ENCODE data around the gene INTS4.
"Not testable (repeated sequence)": the region's sequence is repeated elsewhere in the genome, so short reads cannot be mapped to it uniquely, and the experiment has no call there.

Gene INTS4

GRCh38 chr11:77966338-77966737 is 28.1 kb downstream of the INTS4 start:
- Histone ChIP-seq H3K4me3 (ENCODE audit: low read length in 2 of 2) (no peak overlapping the region), H3K9me3 (ENCODE audit: control insufficient read depth in 2 of 2, low read length in 2 of 2) (no peaks in the 10 kb centered on the region), H3K27ac (ENCODE audit: low read depth in 2 of 2, low read length in 2 of 2) (no peak overlapping the region), H3K27me3 (ENCODE audit: control insufficient read depth in 2 of 2, insufficient read depth in 2 of 2, low read length in 2 of 2) (no peaks in the 10 kb centered on the region), H3K4me1 (ENCODE audit: control insufficient read depth in 2 of 2, insufficient read depth in 2 of 2, low read length in 2 of 2) (no peaks in the 10 kb centered on the region), H3K36me3 (ENCODE audit: control insufficient read depth in 2 of 2, insufficient read depth in 2 of 2, low read length in 2 of 2) (peaks cover 0 to 5% of the 10 kb centered on the region in 2 donors), H3K9ac (ENCODE audit: low read depth in 1 of 2, low read length in 2 of 2) (no peak overlapping the region)

GRCh38 chr11:77959434-77959833 is 35.0 kb downstream of the INTS4 start:
- no peak overlapping the region for H3K9ac ChIP-seq (ENCODE audit: low read depth in 1 of 2, low read length in 2 of 2)
- H3K36me3 ChIP-seq (ENCODE audit: control insufficient read depth in 2 of 2, insufficient read depth in 2 of 2, low read length in 2 of 2): peaks cover 0 to 9% of the 10 kb centered on the region in 2 donors
- H3K4me1 ChIP-seq (ENCODE audit: control insufficient read depth in 2 of 2, insufficient read depth in 2 of 2, low read length in 2 of 2): no peaks in the 10 kb centered on the region
- H3K27ac ChIP-seq (ENCODE audit: low read depth in 2 of 2, low read length in 2 of 2): no peak overlapping the region
- H3K27me3 ChIP-seq (ENCODE audit: control insufficient read depth in 2 of 2, insufficient read depth in 2 of 2, low read length in 2 of 2): no peaks in the 10 kb centered on the region
- no peak overlapping the region for H3K4me3 ChIP-seq (ENCODE audit: low read length in 2 of 2)
- no peaks in the 10 kb centered on the region for H3K9me3 ChIP-seq (ENCODE audit: control insufficient read depth in 2 of 2, low read length in 2 of 2)

- not testable (repeated sequence) for H3K4me3 ChIP-seq (ENCODE audit: low read length in 2 of 2); H3K9me3 ChIP-seq (ENCODE audit: control insufficient read depth in 2 of 2, low read length in 2 of 2); H3K4me1 ChIP-seq (ENCODE audit: control insufficient read depth in 2 of 2, insufficient read depth in 2 of 2, low read length in 2 of 2); H3K36me3 ChIP-seq (ENCODE audit: control insufficient read depth in 2 of 2, insufficient read depth in 2 of 2, low read length in 2 of 2); H3K27ac ChIP-seq (ENCODE audit: low read depth in 2 of 2, low read length in 2 of 2); H3K9ac ChIP-seq (ENCODE audit: low read depth in 1 of 2, low read length in 2 of 2); H3K27me3 ChIP-seq (ENCODE audit: control insufficient read depth in 2 of 2, insufficient read depth in 2 of 2, low read length in 2 of 2)
These were observed 35.8 kb downstream of the INTS4 start for GRCh38 chr11:77958583-77959177.

GRCh38 chr11:77943296-77943695 is 51.2 kb downstream of the INTS4 start:
- not testable (repeated sequence) for H3K27ac ChIP-seq (ENCODE audit: low read depth in 2 of 2, low read length in 2 of 2); H3K27me3 ChIP-seq (ENCODE audit: control insufficient read depth in 2 of 2, insufficient read depth in 2 of 2, low read length in 2 of 2); H3K36me3 ChIP-seq (ENCODE audit: control insufficient read depth in 2 of 2, insufficient read depth in 2 of 2, low read length in 2 of 2); H3K9ac ChIP-seq (ENCODE audit: low read depth in 1 of 2, low read length in 2 of 2); H3K4me1 ChIP-seq (ENCODE audit: control insufficient read depth in 2 of 2, insufficient read depth in 2 of 2, low read length in 2 of 2); H3K9me3 ChIP-seq (ENCODE audit: control insufficient read depth in 2 of 2, low read length in 2 of 2); H3K4me3 ChIP-seq (ENCODE audit: low read length in 2 of 2)

- not testable (repeated sequence) for H3K4me1 ChIP-seq (ENCODE audit: control insufficient read depth in 2 of 2, insufficient read depth in 2 of 2, low read length in 2 of 2); H3K4me3 ChIP-seq (ENCODE audit: low read length in 2 of 2); H3K27me3 ChIP-seq (ENCODE audit: control insufficient read depth in 2 of 2, insufficient read depth in 2 of 2, low read length in 2 of 2); H3K36me3 ChIP-seq (ENCODE audit: control insufficient read depth in 2 of 2, insufficient read depth in 2 of 2, low read length in 2 of 2); H3K9me3 ChIP-seq (ENCODE audit: control insufficient read depth in 2 of 2, low read length in 2 of 2); H3K27ac ChIP-seq (ENCODE audit: low read depth in 2 of 2, low read length in 2 of 2); H3K9ac ChIP-seq (ENCODE audit: low read depth in 1 of 2, low read length in 2 of 2)
These were observed 52.0 kb downstream of the INTS4 start for GRCh38 chr11:77942465-77942864.

- not testable (repeated sequence) for H3K4me3 ChIP-seq (ENCODE audit: low read length in 2 of 2); H3K9ac ChIP-seq (ENCODE audit: low read depth in 1 of 2, low read length in 2 of 2); H3K4me1 ChIP-seq (ENCODE audit: control insufficient read depth in 2 of 2, insufficient read depth in 2 of 2, low read length in 2 of 2); H3K36me3 ChIP-seq (ENCODE audit: control insufficient read depth in 2 of 2, insufficient read depth in 2 of 2, low read length in 2 of 2); H3K9me3 ChIP-seq (ENCODE audit: control insufficient read depth in 2 of 2, low read length in 2 of 2); H3K27me3 ChIP-seq (ENCODE audit: control insufficient read depth in 2 of 2, insufficient read depth in 2 of 2, low read length in 2 of 2); H3K27ac ChIP-seq (ENCODE audit: low read depth in 2 of 2, low read length in 2 of 2)
These were observed 60.9 kb downstream of the INTS4 start for GRCh38 chr11:77933596-77933995.

GRCh38 chr11:77930334-77931208 is 63.9 kb downstream of the INTS4 start:
- not testable (repeated sequence) for H3K27ac ChIP-seq (ENCODE audit: low read depth in 2 of 2, low read length in 2 of 2); H3K9ac ChIP-seq (ENCODE audit: low read depth in 1 of 2, low read length in 2 of 2); H3K4me3 ChIP-seq (ENCODE audit: low read length in 2 of 2); H3K27me3 ChIP-seq (ENCODE audit: control insufficient read depth in 2 of 2, insufficient read depth in 2 of 2, low read length in 2 of 2); H3K4me1 ChIP-seq (ENCODE audit: control insufficient read depth in 2 of 2, insufficient read depth in 2 of 2, low read length in 2 of 2); H3K36me3 ChIP-seq (ENCODE audit: control insufficient read depth in 2 of 2, insufficient read depth in 2 of 2, low read length in 2 of 2); H3K9me3 ChIP-seq (ENCODE audit: control insufficient read depth in 2 of 2, low read length in 2 of 2)

GRCh38 chr11:77917713-77918112 is 76.8 kb downstream of the INTS4 start:
- H3K4me3 ChIP-seq (ENCODE audit: low read length in 2 of 2); H3K9ac ChIP-seq (ENCODE audit: low read depth in 1 of 2, low read length in 2 of 2); H3K9me3 ChIP-seq (ENCODE audit: control insufficient read depth in 2 of 2, low read length in 2 of 2); H3K27me3 ChIP-seq (ENCODE audit: control insufficient read depth in 2 of 2, insufficient read depth in 2 of 2, low read length in 2 of 2); H3K36me3 ChIP-seq (ENCODE audit: control insufficient read depth in 2 of 2, insufficient read depth in 2 of 2, low read length in 2 of 2); H3K27ac ChIP-seq (ENCODE audit: low read depth in 2 of 2, low read length in 2 of 2): not testable (repeated sequence)
- peaks cover 6 to 11% of the 10 kb centered on the region in 2 donors for H3K4me1 ChIP-seq (ENCODE audit: control insufficient read depth in 2 of 2, insufficient read depth in 2 of 2, low read length in 2 of 2)

- H3K27ac ChIP-seq (ENCODE audit: low read depth in 2 of 2, low read length in 2 of 2); H3K27me3 ChIP-seq (ENCODE audit: control insufficient read depth in 2 of 2, insufficient read depth in 2 of 2, low read length in 2 of 2); H3K9ac ChIP-seq (ENCODE audit: low read depth in 1 of 2, low read length in 2 of 2); H3K36me3 ChIP-seq (ENCODE audit: control insufficient read depth in 2 of 2, insufficient read depth in 2 of 2, low read length in 2 of 2); H3K9me3 ChIP-seq (ENCODE audit: control insufficient read depth in 2 of 2, low read length in 2 of 2): not testable (repeated sequence)
- H3K4me1 ChIP-seq (ENCODE audit: control insufficient read depth in 2 of 2, insufficient read depth in 2 of 2, low read length in 2 of 2): peaks cover 6 to 11% of the 10 kb centered on the region in 2 donors
- peak overlapping the region in 1 of 2 donors; percentile 23 for H3K4me3 ChIP-seq (ENCODE audit: low read length in 2 of 2)
These were observed 80.1 kb downstream of the INTS4 start for GRCh38 chr11:77914307-77914791.

GRCh38 chr11:77913608-77914306 is 80.7 kb downstream of the INTS4 start:
- H3K9me3 ChIP-seq (ENCODE audit: control insufficient read depth in 2 of 2, low read length in 2 of 2); H3K4me3 ChIP-seq (ENCODE audit: low read length in 2 of 2); H3K27me3 ChIP-seq (ENCODE audit: control insufficient read depth in 2 of 2, insufficient read depth in 2 of 2, low read length in 2 of 2); H3K9ac ChIP-seq (ENCODE audit: low read depth in 1 of 2, low read length in 2 of 2); H3K27ac ChIP-seq (ENCODE audit: low read depth in 2 of 2, low read length in 2 of 2); H3K36me3 ChIP-seq (ENCODE audit: control insufficient read depth in 2 of 2, insufficient read depth in 2 of 2, low read length in 2 of 2): not testable (repeated sequence)
- peaks cover 6 to 11% of the 10 kb centered on the region in 2 donors for H3K4me1 ChIP-seq (ENCODE audit: control insufficient read depth in 2 of 2, insufficient read depth in 2 of 2, low read length in 2 of 2)
